ENCODE measurements around the gene LCA5.

The LCA5 gene

GRCh38 chr6:79465381-79465780 lies 71.8 kb downstream of the LCA5 start:
- no peak overlapping the region for H4K91ac ChIP-seq (ENCODE audit: low read length)
- no peak for DNase-seq
- H3K4me2 ChIP-seq (ENCODE audit: low read length, poor library complexity, severe bottlenecking): no peak overlapping the region
- no peak overlapping the region for H2BK12ac ChIP-seq (ENCODE audit: low read length in 2 of 2)
- no peak overlapping the region for H3K4ac ChIP-seq (ENCODE audit: low read depth in 1 of 2, low read length in 2 of 2)
- H3K27me3 ChIP-seq (ENCODE audit: control insufficient read depth in 1 of 2, insufficient read depth in 1 of 2, low read length in 2 of 2): no peaks in the 10 kb centered on the region
- no peak overlapping the region for H3K23ac ChIP-seq (ENCODE audit: low read length in 2 of 2)
- H3K4me3 ChIP-seq (ENCODE audit: insufficient read depth in 1 of 2, low read depth in 1 of 2, low read length in 2 of 2): no peak overlapping the region
- H2BK5ac ChIP-seq (ENCODE audit: low read depth, low read length, poor library complexity, severe bottlenecking): no peak overlapping the region
- no peak overlapping the region for H2AFZ ChIP-seq (ENCODE audit: low read depth, low read length)
- no peak overlapping the region for H3K14ac ChIP-seq (ENCODE audit: low read length in 2 of 2)
- no peaks in the 10 kb centered on the region for H3K79me1 ChIP-seq (replicated peaks; ENCODE audit: low read length, poor library complexity, severe bottlenecking)
- no peak overlapping the region for H3K9ac ChIP-seq (ENCODE audit: low read length)
- no peak overlapping the region for H2BK15ac ChIP-seq (ENCODE audit: low read depth, poor library complexity, severe bottlenecking)
- 69% methylated on average over 4 of the region's 4 CpGs for WGBS
- H4K8ac ChIP-seq (ENCODE audit: low read length): no peak overlapping the region
- H3K36me3 ChIP-seq (ENCODE audit: control insufficient read depth in 1 of 2, insufficient read depth in 2 of 2, low read depth in 1 of 2, low read length in 2 of 2): no peaks in the 10 kb centered on the region
- no peak overlapping the region for H2AK5ac ChIP-seq (ENCODE audit: low read length, severe bottlenecking)
- no peaks in the 10 kb centered on the region for H3K9me3 ChIP-seq (ENCODE audit: control insufficient read depth, low read length)
- no peak overlapping the region for H3K27ac ChIP-seq (ENCODE audit: low read length, poor library complexity, severe bottlenecking)
- no peak overlapping the region for H2BK120ac ChIP-seq (ENCODE audit: low read depth, low read length)
- H3K4me1 ChIP-seq (ENCODE audit: control insufficient read depth, insufficient read depth, low read depth, low read length): peaks cover 1% of the 10 kb centered on the region
- H3K18ac ChIP-seq (ENCODE audit: low read depth in 1 of 2, low read length in 2 of 2): no peak overlapping the region

DNA sequence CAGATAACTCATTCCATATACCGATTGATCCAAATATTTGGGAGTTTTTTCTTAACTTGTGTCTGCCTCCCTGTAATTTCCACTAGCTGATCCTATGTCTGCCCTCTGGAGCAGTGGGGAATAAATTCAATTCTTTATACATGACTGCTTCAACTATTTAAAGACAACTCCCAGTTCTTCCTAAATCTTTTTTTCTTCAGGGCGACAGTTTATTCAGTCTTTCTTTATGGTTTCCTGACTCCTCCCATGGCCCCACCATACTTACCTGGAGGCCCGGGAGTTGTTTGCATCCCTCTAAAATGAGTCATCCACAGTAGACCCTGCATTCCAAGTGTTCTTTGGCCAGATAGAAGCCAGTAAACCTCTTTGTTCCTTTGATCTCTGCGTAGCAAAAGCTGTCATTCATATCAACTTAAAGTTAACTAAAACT lies 73.6 kb downstream of the LCA5 start:
- H3K9me3 ChIP-seq (ENCODE audit: control insufficient read depth, low read length): no peaks in the 10 kb centered on the region
- DNase-seq: no peak
- no peaks in the 10 kb centered on the region for H3K27me3 ChIP-seq (ENCODE audit: control insufficient read depth in 1 of 2, insufficient read depth in 1 of 2, low read length in 2 of 2)
- H2BK15ac ChIP-seq (ENCODE audit: low read depth, poor library complexity, severe bottlenecking): no peak overlapping the region
- no peak overlapping the region for H3K9ac ChIP-seq (ENCODE audit: low read length)
- no peak overlapping the region for H4K91ac ChIP-seq (ENCODE audit: low read length)
- H2BK120ac ChIP-seq (ENCODE audit: low read depth, low read length): no peak overlapping the region
- H2AK5ac ChIP-seq (ENCODE audit: low read length, severe bottlenecking): no peak overlapping the region
- no peak overlapping the region for H3K23ac ChIP-seq (ENCODE audit: low read length in 2 of 2)
- H3K14ac ChIP-seq (ENCODE audit: low read length in 2 of 2): no peak overlapping the region
- H3K36me3 ChIP-seq (ENCODE audit: control insufficient read depth in 1 of 2, insufficient read depth in 2 of 2, low read depth in 1 of 2, low read length in 2 of 2): no peaks in the 10 kb centered on the region
- no peak overlapping the region for H4K8ac ChIP-seq (ENCODE audit: low read length)
- H3K79me1 ChIP-seq (replicated peaks; ENCODE audit: low read length, poor library complexity, severe bottlenecking): no peaks in the 10 kb centered on the region
- peak overlapping the region; percentile 29 for H3K4me2 ChIP-seq (ENCODE audit: low read length, poor library complexity, severe bottlenecking)
- no peak overlapping the region for H2AFZ ChIP-seq (ENCODE audit: low read depth, low read length)
- H3K4ac ChIP-seq (ENCODE audit: low read depth in 1 of 2, low read length in 2 of 2): no peak overlapping the region
- no peak overlapping the region for H2BK12ac ChIP-seq (ENCODE audit: low read length in 2 of 2)
- H3K27ac ChIP-seq (ENCODE audit: low read length, poor library complexity, severe bottlenecking): no peak overlapping the region
- no peak overlapping the region for H3K4me3 ChIP-seq (ENCODE audit: insufficient read depth in 1 of 2, low read depth in 1 of 2, low read length in 2 of 2)
- H2BK5ac ChIP-seq (ENCODE audit: low read depth, low read length, poor library complexity, severe bottlenecking): no peak overlapping the region
- no peak overlapping the region for H3K18ac ChIP-seq (ENCODE audit: low read depth in 1 of 2, low read length in 2 of 2)
- 43% methylated on average over 4 of the region's 4 CpGs for WGBS
- H3K4me1 ChIP-seq (ENCODE audit: control insufficient read depth, insufficient read depth, low read depth, low read length): no peaks in the 10 kb centered on the region

DNA sequence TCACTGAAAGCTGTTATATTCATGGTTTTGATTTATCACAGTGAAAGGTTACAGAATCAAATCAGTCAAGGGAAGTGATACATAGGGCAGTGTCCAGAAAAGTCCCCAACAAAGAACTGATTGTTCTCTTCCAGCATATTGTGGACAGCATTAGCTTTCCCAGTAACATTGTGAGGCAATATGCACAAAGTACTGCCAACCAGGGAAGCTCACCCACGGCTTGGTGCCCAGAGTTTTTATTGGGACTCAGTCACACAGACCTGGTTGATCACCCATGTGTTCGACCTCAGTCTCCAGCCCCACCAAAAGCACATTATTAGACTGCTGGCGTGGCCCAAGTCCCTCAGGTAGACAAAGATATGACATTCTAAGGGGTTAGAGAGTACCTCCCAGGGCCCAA lies 76.0 kb downstream of the LCA5 start:
- DNase-seq: no peak
- Histone ChIP-seq H2AK5ac (ENCODE audit: low read length, severe bottlenecking) (no peak overlapping the region), H3K27me3 (ENCODE audit: control insufficient read depth in 1 of 2, insufficient read depth in 1 of 2, low read length in 2 of 2) (no peaks in the 10 kb centered on the region), H2BK5ac (ENCODE audit: low read depth, low read length, poor library complexity, severe bottlenecking) (no peak overlapping the region), H2AFZ (ENCODE audit: low read depth, low read length) (no peak overlapping the region), H3K23ac (ENCODE audit: low read length in 2 of 2) (no peak overlapping the region), H4K8ac (ENCODE audit: low read length) (no peak overlapping the region), H3K4me3 (ENCODE audit: insufficient read depth in 1 of 2, low read depth in 1 of 2, low read length in 2 of 2) (no peak overlapping the region), H2BK120ac (ENCODE audit: low read depth, low read length) (no peak overlapping the region), H4K91ac (ENCODE audit: low read length) (no peak overlapping the region), H3K4ac (ENCODE audit: low read depth in 1 of 2, low read length in 2 of 2) (no peak overlapping the region), H3K14ac (ENCODE audit: low read length in 2 of 2) (no peak overlapping the region), H2BK12ac (ENCODE audit: low read length in 2 of 2) (no peak overlapping the region), H3K79me1 (replicated peaks; ENCODE audit: low read length, poor library complexity, severe bottlenecking) (no peaks in the 10 kb centered on the region), H3K18ac (ENCODE audit: low read depth in 1 of 2, low read length in 2 of 2) (no peak overlapping the region), H3K36me3 (ENCODE audit: control insufficient read depth in 1 of 2, insufficient read depth in 2 of 2, low read depth in 1 of 2, low read length in 2 of 2) (no peaks in the 10 kb centered on the region), H3K27ac (ENCODE audit: low read length, poor library complexity, severe bottlenecking) (no peak overlapping the region), H2BK15ac (ENCODE audit: low read depth, poor library complexity, severe bottlenecking) (no peak overlapping the region), H3K9ac (ENCODE audit: low read length) (no peak overlapping the region), H3K9me3 (ENCODE audit: control insufficient read depth, low read length) (no peaks in the 10 kb centered on the region), H3K4me2 (ENCODE audit: low read length, poor library complexity, severe bottlenecking) (no peak overlapping the region), H3K4me1 (ENCODE audit: control insufficient read depth, insufficient read depth, low read depth, low read length) (no peaks in the 10 kb centered on the region)
- whole genome bisulfite sequencing: 87% methylated on average over 2 of the region's 3 CpGs

DNA sequence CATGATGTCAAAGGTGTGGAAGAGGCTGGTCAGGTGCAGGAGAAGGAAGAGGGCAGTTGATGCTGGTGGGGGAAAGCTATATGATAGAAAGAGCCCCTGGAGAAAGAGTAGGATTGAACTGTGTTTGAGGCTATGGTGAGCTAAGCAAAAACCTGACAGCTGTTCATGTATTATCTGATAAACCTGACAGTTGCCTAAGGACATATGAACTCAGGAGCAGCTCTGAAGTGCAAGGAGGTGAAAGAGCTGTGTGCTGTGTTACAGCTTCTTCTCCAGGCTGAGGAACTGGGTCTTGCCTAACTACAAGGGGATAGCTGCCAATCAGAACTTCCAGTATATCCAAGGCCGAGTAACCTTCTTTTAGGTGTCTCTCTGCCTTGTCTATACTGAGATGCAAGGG lies 81.8 kb downstream of the LCA5 start:
- Histone ChIP-seq H3K9ac (ENCODE audit: low read length) (no peak overlapping the region), H3K4me2 (ENCODE audit: low read length, poor library complexity, severe bottlenecking) (no peak overlapping the region), H2BK5ac (ENCODE audit: low read depth, low read length, poor library complexity, severe bottlenecking) (no peak overlapping the region), H3K9me3 (ENCODE audit: control insufficient read depth, low read length) (no peaks in the 10 kb centered on the region), H4K91ac (ENCODE audit: low read length) (no peak overlapping the region), H3K4me3 (ENCODE audit: insufficient read depth in 1 of 2, low read depth in 1 of 2, low read length in 2 of 2) (no peak overlapping the region), H3K4ac (ENCODE audit: low read depth in 1 of 2, low read length in 2 of 2) (no peak overlapping the region), H3K18ac (ENCODE audit: low read depth in 1 of 2, low read length in 2 of 2) (no peak overlapping the region), H2BK12ac (ENCODE audit: low read length in 2 of 2) (no peak overlapping the region), H2AFZ (ENCODE audit: low read depth, low read length) (no peak overlapping the region), H2AK5ac (ENCODE audit: low read length, severe bottlenecking) (no peak overlapping the region), H4K8ac (ENCODE audit: low read length) (no peak overlapping the region), H3K27ac (ENCODE audit: low read length, poor library complexity, severe bottlenecking) (no peak overlapping the region), H3K23ac (ENCODE audit: low read length in 2 of 2) (no peak overlapping the region), H2BK15ac (ENCODE audit: low read depth, poor library complexity, severe bottlenecking) (no peak overlapping the region), H3K27me3 (ENCODE audit: control insufficient read depth in 1 of 2, insufficient read depth in 1 of 2, low read length in 2 of 2) (no peaks in the 10 kb centered on the region), H3K36me3 (ENCODE audit: control insufficient read depth in 1 of 2, insufficient read depth in 2 of 2, low read depth in 1 of 2, low read length in 2 of 2) (no peaks in the 10 kb centered on the region), H3K79me1 (replicated peaks; ENCODE audit: low read length, poor library complexity, severe bottlenecking) (no peaks in the 10 kb centered on the region), H3K4me1 (ENCODE audit: control insufficient read depth, insufficient read depth, low read depth, low read length) (peaks cover 4% of the 10 kb centered on the region), H2BK120ac (ENCODE audit: low read depth, low read length) (no peak overlapping the region), H3K14ac (ENCODE audit: low read length in 2 of 2) (no peak overlapping the region)
- 100% methylated on average over 1 of the region's 1 CpG for WGBS
- no peak for DNase-seq

Data from mesenchymal stem cell (in vitro differentiated cells and primary cell).